Transverse colon (tissue), 3 donors: ENCODE data around the gene TAPT1.

Experiments
- POLR2A ChIP-seq: fragments of 450-650 bp; IDR thresholded peaks from one replicate; pipeline ENCODE4 v1.6.1; 2016; ENCODE audit warnings: antibody characterized with exemption, mild to moderate bottlenecking, moderate library complexity
- TF ChIP-seq, protein P1 (sequence below), 5 experiments: fragments of 200-600 bp in 3 of 5; fragments of 450-650 bp in 2 of 5; sonication (generic) in 3 of 5; IDR thresholded peaks; 1 replicate in 2 of 5; 2 replicates in 3 of 5; pipeline ENCODE4 v1.5.1; 2016 to 2017; ENCODE audit warnings: antibody characterized with exemption in 5 of 5, inconsistent platforms in 3 of 5, mild to moderate bottlenecking in 2 of 5, moderate library complexity in 1 of 5

DNA sequence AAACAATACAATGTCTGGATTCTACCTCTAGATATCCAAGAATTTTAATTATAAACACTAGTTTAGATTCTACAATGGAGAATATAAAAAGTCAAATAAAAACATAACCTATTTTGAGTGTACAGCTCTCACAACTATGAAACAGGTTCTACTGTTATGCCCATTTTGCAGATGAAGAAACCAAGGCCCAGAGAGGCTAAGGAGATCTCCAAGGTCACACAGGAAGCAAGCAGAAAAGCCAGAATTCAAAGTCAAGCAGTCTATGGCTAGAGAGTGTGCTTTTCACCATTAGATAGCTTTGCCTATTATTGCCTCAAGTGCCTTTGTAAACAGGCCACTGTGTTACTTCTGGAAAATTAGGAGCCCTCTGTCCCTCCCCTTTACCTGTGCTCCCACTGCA, 7.3 kb downstream of the TAPT1 start:
- TF ChIP-seq, protein P1, sequence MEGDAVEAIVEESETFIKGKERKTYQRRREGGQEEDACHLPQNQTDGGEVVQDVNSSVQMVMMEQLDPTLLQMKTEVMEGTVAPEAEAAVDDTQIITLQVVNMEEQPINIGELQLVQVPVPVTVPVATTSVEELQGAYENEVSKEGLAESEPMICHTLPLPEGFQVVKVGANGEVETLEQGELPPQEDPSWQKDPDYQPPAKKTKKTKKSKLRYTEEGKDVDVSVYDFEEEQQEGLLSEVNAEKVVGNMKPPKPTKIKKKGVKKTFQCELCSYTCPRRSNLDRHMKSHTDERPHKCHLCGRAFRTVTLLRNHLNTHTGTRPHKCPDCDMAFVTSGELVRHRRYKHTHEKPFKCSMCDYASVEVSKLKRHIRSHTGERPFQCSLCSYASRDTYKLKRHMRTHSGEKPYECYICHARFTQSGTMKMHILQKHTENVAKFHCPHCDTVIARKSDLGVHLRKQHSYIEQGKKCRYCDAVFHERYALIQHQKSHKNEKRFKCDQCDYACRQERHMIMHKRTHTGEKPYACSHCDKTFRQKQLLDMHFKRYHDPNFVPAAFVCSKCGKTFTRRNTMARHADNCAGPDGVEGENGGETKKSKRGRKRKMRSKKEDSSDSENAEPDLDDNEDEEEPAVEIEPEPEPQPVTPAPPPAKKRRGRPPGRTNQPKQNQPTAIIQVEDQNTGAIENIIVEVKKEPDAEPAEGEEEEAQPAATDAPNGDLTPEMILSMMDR (IDR thresholded peaks at IDR 0.05), result no peak
- no peak for TF ChIP-seq POLR2A
